ENCODE data around the gene SCPEP1. TPM values are rescaled to one million over a fixed set of nuclear protein-coding genes. Genes with fewer than 3 reads are reported as not detected.

The SCPEP1 gene
- 10 to 100 TPM in 3 of 4 donors, 1 to 10 TPM in 1; 9.9 to 44.7 (median 30.2) TPM for total RNA-seq

DNA sequence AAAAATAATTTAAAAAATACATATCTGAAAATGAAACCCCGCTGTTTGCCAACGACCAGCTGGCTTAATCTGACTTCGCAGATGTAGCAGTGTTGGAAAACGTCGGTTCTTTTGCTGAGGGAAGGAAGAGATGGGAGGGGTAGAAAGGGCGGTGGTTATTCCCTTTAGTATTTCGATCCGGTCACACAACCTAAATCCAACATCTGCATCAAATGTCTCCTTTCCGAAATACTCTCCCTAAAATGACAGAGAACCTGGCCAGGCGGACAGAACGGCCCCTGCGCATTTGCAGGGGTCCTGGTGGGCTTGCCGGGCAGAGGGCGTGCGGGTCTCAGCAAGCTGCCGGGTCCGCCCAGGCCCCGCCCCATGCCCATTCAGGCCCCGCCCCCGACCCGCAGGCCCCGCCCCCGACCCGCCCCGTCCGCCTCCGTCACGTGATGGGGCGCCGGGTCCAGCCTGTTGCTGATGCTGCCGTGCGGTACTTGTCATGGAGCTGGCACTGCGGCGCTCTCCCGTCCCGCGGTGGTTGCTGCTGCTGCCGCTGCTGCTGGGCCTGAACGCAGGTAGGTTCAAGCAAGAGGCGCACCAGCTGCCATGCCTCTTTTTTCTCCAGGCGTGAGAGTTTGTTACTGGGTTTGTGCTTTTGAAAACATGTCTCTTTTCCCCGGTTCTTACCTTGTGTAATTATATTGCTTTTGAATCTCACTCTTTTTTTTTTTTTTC is at the start of gene SCPEP1:
TSS of gene SCPEP1 (plus strand) at position 459 of the 723 bp plus-strand sequence. CDS start at position 488, 29 bp downstream.
- H3K27ac ChIP-seq = peak within 1 kb of the TSS; percentile 67 to 84 (median 76)
- H3K4me1 ChIP-seq = peaks cover 12% of the 10 kb centered on the region in 2 donors
- ATAC-seq (peak; percentile 89 to 92), DNase-seq (peak; percentile 86 to 87)
- in situ Hi-C loops (cut with MboI; ENCODE audit: low sequenced_read_pairs in 4 of 4) (no loop called here), intact Hi-C loops (cut with DNase I; ENCODE audit: low total_unique reads) (loop anchor here (1.0 to 10.0 kb wide), 4 partner anchors 17 to 383 kb away; partner anchors contain the start of genes AKAP1, COIL, NOG and TRIM25)
- H3K4me3 ChIP-seq = peak within 1 kb of the TSS; percentile 65 to 79 (median 75)
- no peaks in the 10 kb centered on the region for H3K9me3 ChIP-seq
- TF ChIP-seq CTCF (IDR thresholded peaks at IDR 0.05 in 4 of 5, conservative IDR thresholded peaks at IDR 0.05 in 1 of 5) (no peak), POLR2A (IDR thresholded peaks at IDR 0.05) (peak; percentile 47 to 65)
- no peaks in the 10 kb centered on the region for H3K27me3 ChIP-seq
- peaks cover 0 to 16% of the 10 kb centered on the region in 2 donors for H3K36me3 ChIP-seq

DNA sequence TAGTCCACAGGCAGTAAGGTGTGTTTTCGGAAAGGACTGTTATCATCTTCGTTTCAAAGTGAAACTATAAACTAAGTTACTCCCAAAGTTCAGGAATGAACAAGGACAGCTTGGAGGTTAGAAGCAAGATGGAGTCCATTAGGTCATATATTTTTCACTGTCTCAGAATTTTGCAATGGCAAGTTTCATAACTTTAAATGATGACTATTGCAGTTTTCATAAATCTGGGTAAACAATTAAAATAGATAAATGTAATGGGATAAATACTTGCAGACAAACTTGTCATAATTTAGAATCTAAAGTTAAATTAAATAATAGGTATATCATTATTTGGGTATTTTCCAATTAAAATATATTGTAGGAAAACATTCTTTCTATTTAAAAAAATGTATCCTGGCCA is 49.3 kb upstream of the SCPEP1 start:
- no peak overlapping the region for H3K27ac ChIP-seq
- TF ChIP-seq CTCF (IDR thresholded peaks at IDR 0.05 in 4 of 5, conservative IDR thresholded peaks at IDR 0.05 in 1 of 5) (no peak), POLR2A (IDR thresholded peaks at IDR 0.05) (no peak)
- in situ Hi-C loops (cut with MboI; ENCODE audit: low sequenced_read_pairs in 4 of 4) (no loop called here), intact Hi-C loops (cut with DNase I; ENCODE audit: low total_unique reads) (no loop called here)
- no peaks in the 10 kb centered on the region for H3K9me3 ChIP-seq
- no peak for DNase-seq
- H3K4me1 ChIP-seq = no peaks in the 10 kb centered on the region
- no peak overlapping the region for H3K4me3 ChIP-seq
- ATAC-seq = no peak
- H3K27me3 ChIP-seq = no peaks in the 10 kb centered on the region
- no peaks in the 10 kb centered on the region for H3K36me3 ChIP-seq

- TF ChIP-seq CTCF (IDR thresholded peaks at IDR 0.05 in 4 of 5, conservative IDR thresholded peaks at IDR 0.05 in 1 of 5) (no peak), POLR2A (IDR thresholded peaks at IDR 0.05) (no peak)
- no peak for ATAC-seq
- H3K27ac ChIP-seq = no peak overlapping the region
- H3K27me3 ChIP-seq = no peaks in the 10 kb centered on the region
- H3K4me1 ChIP-seq = no peaks in the 10 kb centered on the region
- in situ Hi-C loops (cut with MboI; ENCODE audit: low sequenced_read_pairs in 4 of 4) = no loop called here
- DNase-seq = no peak
- H3K9me3 ChIP-seq = no peaks in the 10 kb centered on the region
- H3K36me3 ChIP-seq = peaks cover 0 to 8% of the 10 kb centered on the region in 2 donors
- H3K4me3 ChIP-seq = no peak overlapping the region
- intact Hi-C loops (cut with DNase I; ENCODE audit: low total_unique reads) = no loop called here
Measured at GRCh38 chr17:56929362-56929969, 48.5 kb upstream of the SCPEP1 start.

DNA sequence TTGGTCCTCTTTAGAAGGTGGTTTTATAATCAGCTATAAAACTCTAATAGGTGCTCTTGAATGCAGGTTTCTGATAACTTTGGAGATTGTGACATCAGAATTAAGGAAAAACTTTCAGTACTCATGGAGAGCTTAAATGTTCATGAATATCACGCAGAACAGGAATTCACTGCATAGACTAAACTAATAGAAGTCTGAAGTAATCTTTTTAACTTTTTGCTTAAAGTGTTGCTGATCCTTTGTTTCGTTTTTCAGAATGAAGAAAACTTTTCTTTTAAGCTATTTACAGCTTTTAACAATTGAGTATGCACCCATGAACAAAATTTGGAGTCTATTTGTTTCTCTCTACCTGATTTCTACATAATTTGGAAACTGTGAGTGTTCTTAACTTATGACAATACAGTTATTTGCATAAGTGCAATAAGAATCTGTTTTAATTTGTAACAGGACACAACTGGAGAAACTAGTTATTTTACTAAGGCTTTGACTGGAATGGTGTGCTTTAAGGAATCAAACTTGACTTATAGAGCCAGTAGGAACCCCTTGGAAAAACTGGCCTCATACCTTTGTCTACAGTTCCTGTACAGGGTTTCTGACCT is 47.1 kb upstream of the SCPEP1 start:
- no peak for ATAC-seq
- peaks cover 0 to 14% of the 10 kb centered on the region in 2 donors for H3K36me3 ChIP-seq
- no peaks in the 10 kb centered on the region for H3K27me3 ChIP-seq
- TF ChIP-seq POLR2A (IDR thresholded peaks at IDR 0.05) (no peak), CTCF (IDR thresholded peaks at IDR 0.05 in 4 of 5, conservative IDR thresholded peaks at IDR 0.05 in 1 of 5) (no peak)
- in situ Hi-C loops (cut with MboI; ENCODE audit: low sequenced_read_pairs in 4 of 4) (loop anchor here in 1 of 4 donors (10.0 kb wide), 1 partner anchor 116 kb away; no protein-coding TSS in a partner anchor), intact Hi-C loops (cut with DNase I; ENCODE audit: low total_unique reads) (no loop called here)
- no peak for DNase-seq
- H3K4me3 ChIP-seq = no peak overlapping the region
- no peaks in the 10 kb centered on the region for H3K9me3 ChIP-seq
- H3K27ac ChIP-seq = no peak overlapping the region
- no peaks in the 10 kb centered on the region for H3K4me1 ChIP-seq

Data from gastrocnemius medialis (tissue), 4 donors.